GM18505 (cell line): Measurements from ENCODE around the gene SGPL1.
"Not testable (repeated sequence)": the region's sequence is repeated elsewhere in the genome, so short reads cannot be mapped to it uniquely, and the experiment has no call there.

Source experiments
- ATAC-seq: cut with Tn5 transposase; IDR thresholded peaks from one replicate; pipeline ENCODE4 v1.9.1; 2021; ENCODE audit not compliant: unreplicated experiment
- POLR2A ChIP-seq: IDR thresholded peaks from 4 replicates; pipeline ENCODE4 v1.6.1; 2011; ENCODE audit warnings: borderline replicate concordance; ENCODE audit not compliant: insufficient read depth, insufficient read length; ENCODE audit errors: extremely low read depth

The SGPL1 gene

DNA sequence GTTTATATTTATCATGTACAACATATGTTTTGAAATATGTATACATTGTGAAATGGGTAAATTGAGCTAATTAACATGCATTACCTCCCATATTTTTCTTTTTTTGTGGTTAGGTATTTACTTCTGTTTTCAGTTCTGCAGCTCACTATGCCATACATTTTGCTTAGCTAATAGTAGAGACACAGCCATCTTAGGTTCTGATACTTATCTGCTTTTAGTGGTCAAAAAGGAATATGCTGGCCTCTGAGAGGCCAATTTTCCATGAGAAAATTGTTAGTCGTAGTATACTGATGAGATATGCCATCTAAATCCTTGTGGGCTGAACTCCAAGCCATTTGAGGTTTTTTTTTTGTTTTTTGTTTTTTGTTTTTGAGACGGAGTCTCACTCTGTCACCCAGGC, 31.0 kb downstream of the SGPL1 start:
- no peak for TF ChIP-seq POLR2A
- ATAC-seq, result no peak

DNA sequence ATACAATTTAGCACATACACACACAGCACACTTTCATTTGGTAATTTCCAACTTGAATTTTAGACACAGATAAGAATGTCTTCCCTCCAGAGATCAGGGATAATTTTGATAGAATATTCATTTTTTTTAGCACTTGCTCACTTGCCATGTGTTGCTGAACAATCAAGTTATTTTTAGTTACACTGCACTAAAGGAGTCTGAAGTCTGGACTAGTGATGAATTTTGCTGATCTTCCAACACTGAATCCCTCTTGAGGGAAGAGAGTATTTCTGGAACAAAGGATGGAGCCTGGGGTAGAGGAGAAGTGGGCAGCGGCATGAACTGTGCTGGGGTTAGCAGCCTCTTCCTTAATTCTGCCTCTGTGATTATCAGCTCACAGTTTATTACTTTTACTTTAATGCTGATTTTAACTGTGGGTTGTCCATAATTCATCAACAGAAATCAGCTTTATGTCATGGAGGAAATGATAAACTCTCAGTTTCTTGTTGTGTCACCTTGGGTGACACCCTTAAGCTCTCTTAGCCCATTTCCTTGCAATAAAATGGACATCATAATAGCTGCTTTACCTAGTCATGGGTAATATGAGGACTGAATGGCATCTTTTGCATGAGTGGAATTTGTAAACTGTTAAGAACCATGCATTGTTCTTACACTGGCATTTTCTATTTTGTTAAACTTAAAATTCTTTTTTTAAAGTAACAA, 32.1 kb downstream of the SGPL1 start:
- no peak for ATAC-seq
- no peak for TF ChIP-seq POLR2A

GRCh38 chr10:70849582-70850016, 33.9 kb downstream of the SGPL1 start:
- no peak for TF ChIP-seq POLR2A
- ATAC-seq, result no peak

GRCh38 chr10:70850097-70850496, 34.3 kb downstream of the SGPL1 start:
- no peak for TF ChIP-seq POLR2A
- ATAC-seq, result no peak

DNA sequence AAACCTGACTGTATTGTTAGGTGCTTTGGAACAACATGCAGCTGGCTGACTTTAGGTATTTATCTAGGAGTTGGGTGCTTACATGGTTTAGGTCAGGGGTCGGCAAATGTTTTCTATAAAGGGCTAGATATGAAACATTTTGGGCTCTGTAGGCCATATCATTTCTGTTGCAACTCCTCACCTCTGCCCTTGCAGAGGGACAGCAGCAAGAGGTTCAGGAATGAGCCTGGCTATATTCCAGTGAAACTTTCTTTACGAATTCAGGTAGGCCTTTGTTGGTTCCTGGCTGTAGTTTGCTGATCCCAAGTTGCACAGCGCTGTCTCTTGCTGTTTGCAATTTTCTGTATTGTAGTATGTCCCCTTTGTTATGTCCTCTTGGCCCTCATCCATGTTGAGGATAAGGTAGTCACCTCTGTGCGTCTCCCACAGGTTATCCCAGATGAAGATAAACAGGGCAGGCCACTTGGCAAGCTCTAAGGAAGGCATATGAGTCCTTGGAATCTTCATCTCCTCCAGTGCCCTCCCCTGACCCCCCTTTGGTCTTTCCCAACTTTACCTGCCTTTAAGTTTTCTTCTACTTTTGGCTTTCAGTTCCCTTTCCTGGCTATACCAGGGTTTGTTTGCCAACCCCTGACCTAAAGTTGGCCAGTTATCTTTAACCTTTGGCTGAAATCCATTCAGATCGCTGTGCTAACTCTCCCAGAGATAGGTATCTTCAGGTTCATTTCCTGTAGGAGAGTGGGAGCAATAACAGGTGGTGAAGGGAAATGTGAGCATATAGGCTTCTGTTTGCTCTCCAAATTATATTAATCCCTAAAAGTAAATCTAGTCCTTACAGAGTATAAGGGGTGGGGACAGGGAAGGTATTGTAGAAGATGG, 36.1 kb downstream of the SGPL1 start:
- no peak for TF ChIP-seq POLR2A
- no peak for ATAC-seq

GRCh38 chr10:70853038-70853437, 37.3 kb downstream of the SGPL1 start:
- ATAC-seq, result no peak
- TF ChIP-seq POLR2A, result no peak

GRCh38 chr10:70853457-70853856, 37.7 kb downstream of the SGPL1 start:
- ATAC-seq, result no peak
- TF ChIP-seq POLR2A, result no peak

GRCh38 chr10:70856454-70856853, 40.7 kb downstream of the SGPL1 start:
- ATAC-seq, result no peak
- no peak for TF ChIP-seq POLR2A

DNA sequence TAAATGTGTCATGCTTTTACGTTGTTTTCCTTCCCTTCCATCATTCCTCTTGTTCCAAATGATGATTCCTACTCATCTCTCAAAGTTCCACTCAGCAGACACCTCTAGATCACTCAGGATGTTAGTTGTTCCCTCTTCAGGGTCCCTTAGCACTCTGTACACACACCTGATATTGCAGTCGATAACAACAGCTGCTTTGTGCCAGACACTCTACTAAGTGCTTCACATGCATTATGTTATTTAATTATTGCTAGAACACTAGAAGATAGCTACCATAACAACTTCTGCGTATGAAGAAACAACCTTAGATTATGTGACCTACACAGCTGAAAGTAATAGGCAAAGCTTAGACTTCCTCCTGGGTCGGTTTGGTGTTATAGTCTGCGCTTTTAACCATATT, 43.0 kb downstream of the SGPL1 start:
- no peak for TF ChIP-seq POLR2A
- no peak for ATAC-seq

GRCh38 chr10:70861495-70862197, 45.9 kb downstream of the SGPL1 start:
- not testable (repeated sequence) for ATAC-seq

- no peak for ATAC-seq
- TF ChIP-seq POLR2A, result no peak
Observed at GRCh38 chr10:70863470-70864160, 47.9 kb downstream of the SGPL1 start.

DNA sequence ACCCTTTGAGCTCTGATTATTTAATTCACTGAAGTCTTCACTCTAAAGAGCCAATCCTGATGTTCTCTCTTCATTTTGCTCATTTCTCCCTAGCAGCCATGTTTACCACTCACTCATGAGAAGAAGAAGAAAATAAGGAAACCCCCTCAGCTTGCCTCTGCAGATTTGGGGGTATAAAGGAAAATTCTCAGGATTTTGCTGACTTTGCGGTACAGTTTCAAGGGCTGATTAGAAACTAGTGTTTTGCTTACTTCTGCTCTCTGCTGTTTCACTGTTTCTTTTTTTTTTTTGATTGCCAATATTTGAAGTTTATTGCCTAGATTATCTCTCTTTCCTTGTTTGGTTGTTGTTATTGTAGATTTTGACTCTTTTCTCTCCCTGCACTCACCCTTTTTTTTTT, 49.2 kb downstream of the SGPL1 start:
- TF ChIP-seq POLR2A, result no peak
- no peak for ATAC-seq

- ATAC-seq, result no peak
Observed at GRCh38 chr10:70866424-70866823, 50.7 kb downstream of the SGPL1 start.

More at GRCh38 chr10:70866424-70866823, 50.7 kb downstream of the SGPL1 start:
- TF ChIP-seq POLR2A, result no peak
